ENCODE measurements around the gene PROKR2.

DNA sequence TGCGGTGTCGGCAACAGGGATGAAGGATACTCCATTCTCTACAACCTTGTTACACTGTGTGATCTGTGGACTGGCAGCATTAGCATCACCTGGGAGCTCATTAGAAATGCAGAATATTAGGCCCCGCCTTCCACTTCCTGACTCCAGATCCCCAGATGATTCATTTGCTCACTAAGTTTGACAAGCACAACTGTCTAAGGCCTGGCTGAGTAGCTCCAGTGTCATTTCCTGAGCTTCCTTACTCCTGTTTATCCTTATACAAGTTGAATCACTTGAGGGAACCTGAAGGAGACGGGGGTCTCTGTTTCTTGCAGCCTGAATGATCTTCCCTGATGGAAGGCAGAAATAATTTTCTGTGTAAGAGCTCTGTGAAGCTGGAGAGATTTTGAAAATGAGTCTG, 32.7 kb upstream of the PROKR2 start:
- no peak for TF ChIP-seq CTCF (conservative IDR thresholded peaks at IDR 0.05)
- no peak for TF ChIP-seq EZH2 (IDR thresholded peaks at IDR 0.05; ENCODE audit: low read depth)

All from PC-9 (cell line).